Activated CD4-positive, alpha-beta T cell treated with anti-CD3 and anti-CD28 coated beads, Interleukin-2, amount 50 U/mL, for 1 hour (primary cell): ENCODE data around the gene COPG1.

ENCODE experiments used
- DNase-seq: peaks from one replicate; pipeline ENCODE4 v3.0.0-alpha.2; 2020

COPG1 gene

GRCh38 chr3:129316248-129317013 lies 67.0 kb downstream of the COPG1 start:
- DNase-seq: peak; percentile 94

- DNase-seq: no peak
These were observed 67.8 kb downstream of the COPG1 start for GRCh38 chr3:129317014-129317771.

- no peak for DNase-seq
These were observed 68.4 kb downstream of the COPG1 start for GRCh38 chr3:129317848-129318247.

GRCh38 chr3:129318921-129319320 lies 69.5 kb downstream of the COPG1 start:
- no peak for DNase-seq

GRCh38 chr3:129320261-129320660 lies 70.9 kb downstream of the COPG1 start:
- no peak for DNase-seq

- DNase-seq: no peak
These were observed 71.5 kb downstream of the COPG1 start for GRCh38 chr3:129320825-129321487.

GRCh38 chr3:129321887-129322286 lies 72.5 kb downstream of the COPG1 start:
- DNase-seq: no peak

GRCh38 chr3:129323651-129324294 lies 74.4 kb downstream of the COPG1 start:
- no peak for DNase-seq

- DNase-seq: no peak
These were observed 75.4 kb downstream of the COPG1 start for GRCh38 chr3:129324855-129325254.

- DNase-seq: no peak
These were observed 76.0 kb downstream of the COPG1 start for GRCh38 chr3:129325383-129325782.

GRCh38 chr3:129326138-129326537 lies 76.7 kb downstream of the COPG1 start:
- no peak for DNase-seq

- no peak for DNase-seq
These were observed 77.2 kb downstream of the COPG1 start for GRCh38 chr3:129326595-129326994.
